ENCODE results near the gene HSP90AA1.
"Not testable (repeated sequence)": the region's sequence is repeated elsewhere in the genome, so short reads cannot be mapped to it uniquely, and the experiment has no call there.

The HSP90AA1 gene

GRCh38 chr14:102092806-102093205, 6.0 kb upstream of the HSP90AA1 start:
- DNase-seq: no peak

- no peak for DNase-seq
These were observed 3.9 kb upstream of the HSP90AA1 start for GRCh38 chr14:102090713-102091112.

GRCh38 chr14:102089621-102090343, 2.9 kb upstream of the HSP90AA1 start:
- DNase-seq: no peak

- DNase-seq: no peak
These were observed 1.4 kb upstream of the HSP90AA1 start for GRCh38 chr14:102088012-102088792.

GRCh38 chr14:102087762-102088011, 843 bp upstream of the HSP90AA1 start:
- DNase-seq: no peak

GRCh38 chr14:102086709-102086971, 204 bp downstream of the HSP90AA1 start:
- no peak for DNase-seq

- DNase-seq: no peak
These were observed 716 bp downstream of the HSP90AA1 start for GRCh38 chr14:102085948-102086708.

GRCh38 chr14:102085488-102085887, 1.4 kb downstream of the HSP90AA1 start:
- DNase-seq: no peak

GRCh38 chr14:102084931-102085330, 1.9 kb downstream of the HSP90AA1 start:
- DNase-seq: no peak

GRCh38 chr14:102084522-102084921, 2.3 kb downstream of the HSP90AA1 start:
- DNase-seq: not testable (repeated sequence)

GRCh38 chr14:102081231-102082080, 5.4 kb downstream of the HSP90AA1 start:
- DNase-seq: no peak

- DNase-seq: no peak
These were observed 6.4 kb downstream of the HSP90AA1 start for GRCh38 chr14:102080183-102081080.

- no peak for DNase-seq
These were observed 7.2 kb downstream of the HSP90AA1 start for GRCh38 chr14:102079700-102079979.

GRCh38 chr14:102078831-102079699, 7.8 kb downstream of the HSP90AA1 start:
- DNase-seq: no peak

GRCh38 chr14:102078361-102078791, 8.5 kb downstream of the HSP90AA1 start:
- not testable (repeated sequence) for DNase-seq

GRCh38 chr14:102077382-102077709, 9.5 kb downstream of the HSP90AA1 start:
- DNase-seq: no peak

GRCh38 chr14:102075155-102075554, 11.7 kb downstream of the HSP90AA1 start:
- no peak for DNase-seq

GRCh38 chr14:102074415-102074964, 12.4 kb downstream of the HSP90AA1 start:
- DNase-seq: no peak

GRCh38 chr14:102071283-102071998, 15.4 kb downstream of the HSP90AA1 start:
- DNase-seq: no peak

GRCh38 chr14:102066041-102066451, 20.8 kb downstream of the HSP90AA1 start:
- DNase-seq: no peak

Measured in NCI-H1417 treated with DMSO at 0.1 percent for 48 hours (cell line).